Retinal pigment epithelial cell (primary cell): ENCODE measurements around the gene RSPO4.
"Not testable (repeated sequence)": the region's sequence is repeated elsewhere in the genome, so short reads cannot be mapped to it uniquely, and the experiment has no call there.

Source experiments
- DNase-seq: peaks from one replicate; pipeline ENCODE4 v3.0.0-alpha.2; 2010; ENCODE audit warnings: low read depth
- H3K4me3 ChIP-seq: 2 replicates; pipeline ENCODE4 v1.5.1; 2011; ENCODE audit warnings: mild to moderate bottlenecking, low read length, control low read depth, moderate library complexity
- CTCF ChIP-seq: conservative IDR thresholded peaks from 2 replicates; pipeline ENCODE4 v1.5.1; 2011; ENCODE audit warnings: low read depth, low read length, control low read depth, inconsistent platforms

The RSPO4 gene

GRCh38 chr20:1034415-1034789 lies 32.3 kb upstream of the RSPO4 start:
- no peak for TF ChIP-seq CTCF
- no peak overlapping the region for H3K4me3 ChIP-seq
- no peak for DNase-seq

GRCh38 chr20:1033751-1034414 lies 31.8 kb upstream of the RSPO4 start:
- H3K4me3 ChIP-seq = no peak overlapping the region
- DNase-seq = no peak
- TF ChIP-seq CTCF = no peak

GRCh38 chr20:1029980-1030379 lies 27.9 kb upstream of the RSPO4 start:
- H3K4me3 ChIP-seq = no peak overlapping the region
- TF ChIP-seq CTCF = no peak
- DNase-seq = no peak

GRCh38 chr20:1026214-1026613 lies 24.1 kb upstream of the RSPO4 start:
- H3K4me3 ChIP-seq, DNase-seq: not testable (repeated sequence)

GRCh38 chr20:1022871-1023270 lies 20.8 kb upstream of the RSPO4 start:
- H3K4me3 ChIP-seq = no peak overlapping the region
- no peak for TF ChIP-seq CTCF
- no peak for DNase-seq

GRCh38 chr20:1020614-1021013 lies 18.5 kb upstream of the RSPO4 start:
- H3K4me3 ChIP-seq = no peak overlapping the region
- no peak for DNase-seq
- TF ChIP-seq CTCF = no peak

- TF ChIP-seq CTCF = no peak
- DNase-seq = no peak
- H3K4me3 ChIP-seq = no peak overlapping the region
Observed at GRCh38 chr20:1019344-1019743, 17.2 kb upstream of the RSPO4 start.

- no peak for DNase-seq
- no peak overlapping the region for H3K4me3 ChIP-seq
- TF ChIP-seq CTCF = no peak
Observed at GRCh38 chr20:1017677-1018076, 15.6 kb upstream of the RSPO4 start.
